Cortex of kidney (tissue), 1 donor: ENCODE measurements around the gene SLC44A3.

Source experiments
- DNase-seq: peaks from one replicate; lab custom pipeline; 2025; lab: John Stamatoyannopoulos, UW

Gene SLC44A3

DNA sequence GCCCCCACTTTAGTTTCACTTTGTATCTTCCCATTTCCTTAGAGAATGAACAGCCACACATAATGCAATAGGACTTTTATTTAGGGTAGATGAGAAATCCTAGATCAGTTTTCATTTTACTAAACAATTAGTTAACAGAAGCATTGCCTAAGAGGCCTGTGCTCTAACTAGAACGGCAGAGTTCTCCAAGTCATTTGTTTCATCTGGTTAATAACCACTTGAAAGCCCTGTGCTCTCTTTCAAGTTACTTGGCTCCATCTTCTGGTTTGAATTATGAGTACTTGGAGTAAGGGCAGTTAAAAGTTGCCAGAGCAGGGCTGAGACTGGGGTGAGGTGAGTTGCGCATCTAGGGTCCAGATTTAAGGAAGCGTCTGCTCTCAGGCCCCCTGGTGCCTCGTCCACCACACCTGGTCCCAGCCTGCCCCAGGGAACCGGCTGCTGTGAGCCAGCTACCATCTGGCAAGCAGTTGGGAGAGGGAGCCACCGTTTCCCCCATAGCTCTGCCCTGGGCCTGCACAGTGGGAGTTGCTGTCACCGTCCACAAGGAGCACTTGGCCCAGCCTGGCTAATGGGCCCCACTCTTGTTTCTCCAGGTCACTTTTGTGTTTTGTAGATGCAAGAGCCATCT is 18.1 kb upstream of the SLC44A3 start:
- DNase-seq, result no peak

DNA sequence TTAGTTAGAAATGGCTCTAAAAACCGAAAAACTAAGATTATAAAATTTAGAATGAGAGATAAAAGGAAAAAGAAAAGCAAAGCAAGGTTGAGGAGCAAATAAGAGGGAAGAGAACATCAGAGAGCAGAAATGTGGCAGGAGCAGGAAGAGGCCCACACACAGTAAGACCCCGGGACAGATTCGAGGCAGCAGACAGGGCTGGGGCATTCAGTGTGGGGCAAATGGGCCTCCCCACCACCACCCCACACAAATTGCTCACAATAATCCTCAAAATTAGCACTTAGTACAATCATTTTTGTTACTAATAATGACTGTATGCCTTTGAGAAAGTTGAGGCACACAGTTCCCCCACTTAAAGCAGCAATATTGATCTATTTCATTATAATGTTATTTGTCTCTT is 17.1 kb upstream of the SLC44A3 start:
- no peak for DNase-seq

DNA sequence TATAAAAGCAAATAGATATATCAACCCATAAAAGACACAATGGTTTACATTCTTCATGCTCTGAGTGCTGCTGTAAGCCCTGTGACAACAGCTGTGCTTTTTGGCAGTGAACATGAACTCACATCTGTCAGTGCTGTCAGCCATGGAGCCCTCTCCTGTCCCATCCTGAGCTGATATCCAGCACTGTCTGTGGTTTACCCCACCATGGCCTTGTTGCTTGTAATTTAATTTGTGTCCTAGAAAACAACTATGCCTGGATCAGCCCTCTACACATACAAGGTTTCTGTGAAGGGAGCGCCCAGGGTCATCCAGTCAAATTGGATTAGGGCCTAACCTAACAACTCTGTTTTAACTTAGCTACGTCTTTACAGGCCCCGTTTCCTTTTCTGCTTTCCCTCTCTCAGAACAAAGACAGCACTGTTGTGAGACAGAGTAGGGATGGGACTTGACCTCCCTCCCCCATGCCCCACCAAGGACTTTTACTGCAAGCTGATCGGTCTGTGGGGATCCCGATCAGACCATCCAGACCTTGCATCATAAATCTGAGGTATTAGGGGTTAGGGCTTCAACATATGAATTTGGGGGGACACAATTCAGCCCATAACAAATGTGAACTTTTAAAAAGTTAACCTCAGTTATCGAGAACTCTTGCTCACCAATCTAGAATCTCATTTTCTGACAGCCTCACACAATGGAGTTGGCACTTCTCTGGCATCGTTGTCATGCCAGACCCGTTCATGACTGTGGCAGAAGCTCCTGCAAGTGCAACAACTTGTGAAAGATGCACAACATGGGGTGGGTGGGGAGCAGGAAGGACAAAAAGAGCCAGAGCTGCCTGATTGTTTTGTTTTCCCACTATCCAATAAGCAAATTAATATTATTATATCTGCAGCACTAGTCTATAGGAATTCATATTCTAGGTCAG is 16.4 kb upstream of the SLC44A3 start:
- DNase-seq, result no peak

DNA sequence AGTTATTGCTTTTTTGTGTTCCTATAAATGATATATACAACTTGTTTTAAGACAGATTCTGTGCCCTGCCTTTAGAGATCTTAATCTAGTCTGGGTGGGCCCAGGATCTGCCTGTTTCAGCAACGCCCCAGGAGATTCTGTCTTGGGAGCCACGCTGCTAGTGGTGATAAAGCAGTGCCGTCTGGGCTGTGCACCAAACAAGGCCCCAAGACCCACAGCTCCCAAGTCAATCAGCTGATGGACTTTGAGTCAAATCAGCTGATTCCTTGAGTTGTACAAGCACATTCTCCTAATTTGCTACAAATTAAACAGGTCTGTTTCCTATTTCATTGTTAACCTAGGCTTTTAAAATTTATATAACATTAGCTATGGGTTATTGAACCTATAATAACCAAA is 15.7 kb upstream of the SLC44A3 start:
- no peak for DNase-seq

DNA sequence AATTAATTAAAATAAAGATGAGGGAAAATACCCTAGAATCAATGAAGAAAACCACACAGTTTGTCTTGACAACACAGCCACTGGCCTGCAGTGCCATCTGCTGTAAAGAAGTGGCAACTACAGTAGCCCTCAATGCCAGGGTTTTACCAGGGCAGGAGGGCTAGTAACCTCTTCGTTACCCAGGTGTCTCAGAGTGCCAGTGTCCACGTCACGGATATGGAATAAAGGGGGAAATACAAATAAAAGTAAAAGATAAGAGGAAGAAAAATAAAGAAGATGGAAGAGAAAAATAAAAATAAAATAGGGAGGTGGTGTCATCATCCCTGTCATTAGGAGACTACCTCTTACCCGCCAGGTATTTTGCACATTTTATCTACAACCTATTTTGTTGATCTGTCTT is 14.2 kb upstream of the SLC44A3 start:
- DNase-seq, result no peak

DNA sequence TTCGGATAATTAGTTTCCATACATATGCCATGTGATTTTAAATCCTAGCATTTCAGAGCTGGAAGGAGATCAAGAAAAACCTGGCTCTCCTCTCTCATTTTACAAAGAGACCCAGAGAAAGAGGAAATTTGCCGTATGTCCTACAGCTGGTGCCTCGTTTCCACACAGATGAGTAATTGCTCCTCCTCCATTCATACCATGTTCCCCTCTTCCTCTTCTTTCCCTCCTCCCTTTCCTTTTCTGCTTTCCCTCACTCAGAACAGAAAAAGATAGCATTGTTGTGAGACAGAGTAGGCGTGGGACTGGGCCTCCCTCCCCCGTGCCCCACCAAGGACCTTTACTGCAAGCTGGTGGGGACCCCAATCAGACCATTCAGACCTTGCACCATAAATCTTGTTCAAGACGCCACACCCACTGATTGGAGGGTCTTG is 13.7 kb upstream of the SLC44A3 start:
- DNase-seq, result no peak

DNA sequence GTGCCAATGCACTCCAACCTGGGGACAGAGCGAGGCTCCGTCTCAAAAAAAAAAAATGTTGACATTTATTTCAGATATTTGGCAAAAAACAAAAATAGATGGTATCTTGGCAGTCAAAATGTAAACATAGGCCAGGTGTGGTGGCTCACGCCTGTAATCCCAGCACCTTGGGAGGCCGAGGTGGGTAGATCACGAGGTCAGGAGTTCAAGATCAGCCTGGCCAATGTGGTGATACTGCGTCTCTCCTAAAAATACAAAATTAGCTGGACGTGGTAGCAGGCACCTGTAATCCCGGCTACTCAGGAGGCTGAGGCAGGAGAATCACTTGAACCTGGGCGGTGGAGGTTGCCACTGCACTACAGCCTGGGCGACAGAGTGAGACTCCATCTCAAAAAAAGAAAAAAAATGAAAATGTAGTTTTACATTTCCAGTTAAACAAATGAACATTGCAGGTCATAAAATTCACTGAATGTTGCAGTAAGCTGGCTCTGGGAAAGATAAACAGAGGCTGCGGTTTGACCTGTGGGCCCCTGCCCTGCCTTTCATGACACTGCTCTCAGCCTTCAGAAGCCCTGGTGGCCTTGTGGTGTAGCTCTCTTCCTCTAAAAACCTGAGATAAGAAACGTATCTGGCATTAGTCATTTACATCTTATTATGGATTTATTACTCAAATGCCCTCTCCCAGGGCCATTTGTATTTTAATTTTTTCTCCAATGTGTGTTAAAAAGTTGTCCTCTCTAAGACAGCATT is 12.2 kb upstream of the SLC44A3 start:
- DNase-seq, result no peak

DNA sequence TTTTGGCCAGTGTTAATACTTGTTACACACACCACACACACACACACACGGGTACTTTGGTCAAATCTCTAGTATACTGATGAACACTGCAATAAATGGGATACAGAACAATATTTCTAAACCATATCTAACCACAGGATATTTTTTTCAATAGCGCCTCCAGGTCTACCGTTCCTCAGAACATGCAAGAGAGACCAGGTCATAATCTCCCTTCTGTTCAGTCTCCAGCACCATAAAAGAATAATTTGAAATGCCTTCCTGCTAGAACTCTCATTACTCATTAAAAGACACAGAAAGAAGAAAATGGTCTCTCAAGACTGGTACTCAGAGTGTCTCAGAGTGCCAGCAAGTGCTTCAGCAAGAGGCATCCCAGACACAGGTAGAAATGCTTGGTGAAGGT is 11.5 kb upstream of the SLC44A3 start:
- no peak for DNase-seq

DNA sequence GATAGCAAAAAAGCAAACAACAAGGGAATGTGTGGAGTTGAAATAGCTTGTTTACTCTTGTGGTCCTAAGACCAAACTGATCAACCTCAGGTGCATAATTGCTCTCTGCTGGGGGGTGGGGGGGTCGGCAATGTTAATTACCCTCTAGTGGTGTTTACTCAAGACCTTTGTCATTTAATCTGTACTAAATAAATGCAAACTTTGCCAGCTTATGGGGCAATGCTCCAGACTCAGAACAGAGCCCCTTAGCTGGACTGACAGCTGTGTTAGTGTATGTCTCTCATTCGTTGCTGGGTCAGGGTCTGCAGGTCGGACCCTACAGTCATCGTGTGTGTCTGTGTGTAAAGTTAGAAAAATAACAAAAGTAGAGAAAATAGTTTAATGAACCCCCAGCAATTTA is 7.2 kb upstream of the SLC44A3 start:
- DNase-seq, result no peak

DNA sequence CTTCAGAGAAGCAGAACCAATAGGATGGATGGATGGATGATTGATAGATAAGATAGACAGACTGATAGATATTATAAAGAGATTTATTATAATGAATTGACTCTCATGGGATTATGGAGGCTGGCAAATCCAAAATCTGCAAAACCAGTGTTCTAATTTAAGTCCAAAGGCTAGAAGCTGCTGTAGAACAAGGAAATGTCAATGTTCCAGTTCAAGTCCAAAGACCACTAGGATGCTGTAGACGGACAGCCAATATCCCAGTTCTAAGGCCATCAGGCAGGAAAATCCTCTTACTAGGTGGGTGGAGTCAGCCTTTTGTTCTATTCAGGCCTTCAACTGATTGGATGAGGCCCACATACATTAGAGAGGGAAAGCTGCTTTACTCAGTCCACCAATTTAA is 4.1 kb upstream of the SLC44A3 start:
- no peak for DNase-seq

DNA sequence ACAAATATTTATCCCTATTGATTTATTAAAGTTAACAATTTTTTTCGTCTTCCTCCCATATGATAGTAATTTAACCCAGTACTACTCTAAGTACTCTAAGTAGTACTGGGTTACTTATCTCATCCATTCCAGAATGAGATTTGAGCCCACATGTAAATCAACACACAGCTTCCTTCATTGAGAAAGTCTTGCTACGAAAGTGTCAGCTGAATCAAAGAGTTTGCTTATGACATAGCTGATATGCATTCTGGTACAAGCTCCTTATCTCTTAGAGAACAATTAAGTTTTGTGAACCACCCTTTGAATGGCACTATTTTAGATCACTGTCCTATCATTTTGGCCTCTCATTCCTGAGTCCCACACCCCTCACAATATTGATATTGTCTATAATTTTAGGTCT is 2.4 kb upstream of the SLC44A3 start:
- DNase-seq, result no peak

DNA sequence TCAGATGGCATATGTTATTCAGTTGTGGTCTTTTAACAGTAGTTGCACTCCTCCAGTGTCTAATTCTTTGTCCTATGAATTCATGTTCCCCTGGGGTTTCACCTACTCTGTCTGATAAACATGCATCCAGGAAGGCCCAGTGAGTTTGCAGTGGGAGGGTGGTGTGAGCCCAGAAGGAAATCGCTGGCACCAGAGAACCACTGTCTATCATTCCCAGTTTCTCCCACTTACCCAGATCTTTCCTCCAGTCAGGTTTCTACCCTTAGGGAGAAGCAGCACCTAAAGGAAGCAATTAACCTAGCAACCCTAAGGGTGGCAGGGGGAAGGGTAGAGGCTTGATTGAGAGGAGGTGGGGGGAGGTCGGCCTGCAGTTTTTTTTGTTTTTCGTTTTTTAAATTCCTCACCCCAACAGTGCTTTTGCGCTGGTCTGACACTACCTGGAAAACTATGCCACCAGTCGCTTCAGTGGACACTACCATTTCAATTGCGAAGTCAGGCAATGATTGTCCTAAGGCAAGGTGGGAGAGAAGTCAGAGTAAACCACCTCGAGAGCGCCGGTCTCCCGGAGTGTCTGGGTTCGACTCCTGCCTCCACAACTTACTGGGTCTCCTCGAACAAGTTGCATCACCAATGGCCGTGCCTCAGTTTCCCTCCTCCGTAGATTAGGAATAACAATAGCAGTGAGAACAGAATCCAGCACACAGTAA is 766 bp upstream of the SLC44A3 start:
- DNase-seq, result no peak

DNA sequence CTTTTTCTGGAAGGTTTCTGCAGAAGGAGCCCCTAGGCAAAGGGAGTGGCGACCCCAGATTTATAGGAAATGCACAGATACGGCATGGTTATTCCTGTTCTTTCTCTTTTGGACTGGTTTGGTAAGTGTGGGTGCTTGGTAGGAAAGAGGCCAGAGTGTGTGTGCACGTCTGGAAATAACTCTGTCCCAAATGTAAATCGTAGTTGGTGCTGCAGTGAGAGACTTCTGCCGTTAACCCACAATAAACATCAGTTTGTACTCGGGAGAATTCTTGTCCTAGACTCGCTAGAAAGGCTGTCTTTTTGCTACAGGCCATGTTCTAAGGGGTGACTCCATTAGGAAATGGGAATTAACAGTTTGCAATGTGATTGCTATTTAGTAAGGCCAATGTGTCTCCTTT is 779 bp downstream of the SLC44A3 start:
- no peak for DNase-seq

DNA sequence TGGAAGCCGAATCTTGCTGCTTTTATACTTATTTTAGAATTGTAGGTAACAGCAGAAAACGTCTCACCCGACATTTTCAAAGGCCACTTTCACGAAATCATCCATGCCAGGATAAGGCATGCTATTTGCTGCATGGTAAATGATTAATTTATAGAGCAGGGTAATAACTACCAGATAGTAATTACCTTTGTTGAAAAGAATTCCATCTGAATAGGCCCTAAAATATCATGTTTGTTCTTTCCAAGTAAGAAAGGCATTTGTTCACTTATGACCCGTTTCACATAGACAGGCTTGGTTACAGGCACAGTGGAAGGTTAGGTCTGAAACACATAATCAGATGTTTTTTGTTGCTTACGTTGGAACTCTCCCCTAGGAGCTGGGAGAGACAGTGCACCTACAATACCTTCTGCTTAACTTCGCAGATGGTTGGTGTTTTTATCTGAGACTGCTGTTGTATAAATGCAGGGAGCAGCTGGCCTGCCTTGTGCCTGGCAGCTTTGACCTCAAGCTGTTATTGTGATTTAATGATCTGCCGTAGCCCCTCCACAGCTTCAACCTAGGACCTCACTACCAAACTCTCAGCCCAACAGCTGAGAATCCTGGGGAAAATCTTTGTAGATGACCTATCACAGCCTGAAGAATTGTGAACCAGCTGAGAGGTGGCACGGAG is 1.6 kb downstream of the SLC44A3 start:
- no peak for DNase-seq

DNA sequence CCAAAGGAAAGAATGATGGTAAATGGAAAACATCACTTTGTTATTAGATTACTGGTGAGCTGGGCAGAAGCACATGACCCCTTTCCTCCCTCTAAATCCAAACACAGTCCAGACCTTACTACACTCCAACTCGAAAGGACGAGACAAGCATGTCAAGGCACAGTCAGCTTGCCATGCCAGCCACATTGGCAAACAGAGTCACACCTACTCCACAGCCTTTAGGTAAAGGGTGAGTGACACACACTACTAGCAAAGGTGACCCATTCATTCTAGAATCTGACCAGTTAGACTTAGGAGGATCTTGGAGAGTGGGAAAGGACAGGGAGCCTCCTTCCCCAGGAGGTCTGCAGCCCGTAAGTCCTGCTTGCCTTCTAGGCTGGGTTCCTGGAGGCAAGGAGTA is 3.0 kb downstream of the SLC44A3 start:
- DNase-seq, result no peak

DNA sequence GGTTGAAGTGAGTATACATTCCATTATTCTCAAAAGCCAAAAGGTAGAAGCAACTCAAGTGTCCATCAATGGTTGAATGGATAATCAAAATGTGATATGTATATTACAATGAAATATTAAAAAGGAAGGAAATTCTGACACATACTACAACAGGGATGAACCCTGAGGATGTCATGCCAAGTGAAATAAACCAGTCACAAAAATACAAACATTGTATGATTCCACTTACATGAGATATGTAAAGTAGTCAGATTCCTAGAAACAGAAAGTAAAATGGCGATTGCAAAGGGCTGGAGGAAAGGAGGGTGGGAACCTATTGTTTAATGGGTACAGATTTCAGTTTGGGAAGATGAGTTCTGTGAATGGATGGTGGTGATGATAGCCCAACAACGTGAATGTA is 5.8 kb downstream of the SLC44A3 start:
- no peak for DNase-seq

DNA sequence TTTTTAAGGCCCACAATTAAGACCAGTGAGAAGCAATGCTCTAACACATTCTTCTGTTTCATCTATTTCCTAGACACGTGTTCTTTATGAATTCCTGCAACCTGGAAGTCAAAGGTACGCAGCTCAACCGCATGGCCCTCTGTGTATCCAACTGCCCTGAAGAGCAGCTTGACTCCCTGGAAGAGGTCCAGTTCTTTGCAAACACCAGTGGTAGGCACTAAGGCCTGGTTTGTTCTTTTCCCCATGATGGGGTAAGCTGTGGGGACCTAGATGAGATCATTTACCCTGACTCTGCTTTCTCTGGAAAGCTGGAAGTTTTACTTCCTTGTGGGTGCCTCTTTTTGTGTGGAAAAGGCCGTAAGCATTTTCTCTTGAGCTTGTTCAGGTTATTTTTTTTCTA is 7.3 kb downstream of the SLC44A3 start:
- DNase-seq, result no peak

DNA sequence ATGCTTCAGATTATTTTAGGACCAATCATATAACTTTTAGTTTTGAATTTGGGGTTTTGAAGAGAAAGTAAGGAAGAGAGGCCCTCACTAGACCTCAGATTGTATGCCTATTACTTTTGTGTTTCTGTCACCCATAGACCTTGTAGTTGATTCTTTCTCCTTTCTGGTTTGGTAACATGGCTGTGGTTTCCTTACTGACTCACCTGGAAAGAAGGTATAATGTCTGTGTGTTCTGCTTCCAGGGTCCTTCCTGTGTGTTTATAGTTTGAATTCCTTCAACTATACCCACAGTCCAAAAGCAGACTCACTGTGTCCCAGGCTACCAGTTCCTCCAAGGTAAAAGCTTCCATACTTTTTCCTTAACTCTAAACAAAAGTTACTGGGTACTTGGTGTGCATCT is 8.1 kb downstream of the SLC44A3 start:
- DNase-seq, result no peak

DNA sequence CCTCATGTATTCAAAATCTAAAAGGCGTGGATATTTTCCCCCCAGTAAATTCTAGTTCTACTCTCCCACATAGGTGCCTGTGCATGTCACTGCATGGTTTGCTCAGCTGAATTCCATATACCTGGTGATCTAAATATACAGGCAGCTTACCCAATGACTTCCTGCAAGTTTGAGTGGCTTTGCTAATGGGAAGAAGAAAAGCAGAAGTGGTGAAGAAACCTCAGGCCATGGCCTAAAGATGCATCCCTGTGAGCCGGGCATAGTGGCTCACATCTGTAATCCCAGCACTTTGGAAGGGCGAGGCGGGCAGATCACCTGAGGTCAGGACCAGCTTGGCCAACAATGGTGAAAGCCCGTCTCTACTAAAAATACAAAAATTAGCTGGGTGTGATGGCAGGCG is 11.5 kb downstream of the SLC44A3 start:
- DNase-seq, result no peak

DNA sequence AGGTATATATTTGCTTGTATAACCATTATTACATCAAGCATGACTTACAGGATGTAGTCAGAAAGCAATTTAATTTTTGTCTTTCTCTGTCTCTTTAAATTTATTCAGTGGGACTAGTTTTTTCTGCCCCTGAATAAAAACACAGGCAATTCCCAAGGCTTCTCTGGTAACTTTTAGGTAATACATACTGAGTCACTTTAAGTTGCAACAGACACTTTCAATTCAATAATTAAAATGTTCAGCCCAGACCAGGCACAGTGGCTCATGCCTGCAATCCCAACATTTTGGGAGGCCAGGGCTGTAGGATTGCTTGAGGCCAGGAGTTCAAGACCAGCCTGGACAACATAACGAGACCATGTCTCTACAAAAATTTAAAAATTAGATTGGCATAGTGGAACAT is 12.3 kb downstream of the SLC44A3 start:
- no peak for DNase-seq

DNA sequence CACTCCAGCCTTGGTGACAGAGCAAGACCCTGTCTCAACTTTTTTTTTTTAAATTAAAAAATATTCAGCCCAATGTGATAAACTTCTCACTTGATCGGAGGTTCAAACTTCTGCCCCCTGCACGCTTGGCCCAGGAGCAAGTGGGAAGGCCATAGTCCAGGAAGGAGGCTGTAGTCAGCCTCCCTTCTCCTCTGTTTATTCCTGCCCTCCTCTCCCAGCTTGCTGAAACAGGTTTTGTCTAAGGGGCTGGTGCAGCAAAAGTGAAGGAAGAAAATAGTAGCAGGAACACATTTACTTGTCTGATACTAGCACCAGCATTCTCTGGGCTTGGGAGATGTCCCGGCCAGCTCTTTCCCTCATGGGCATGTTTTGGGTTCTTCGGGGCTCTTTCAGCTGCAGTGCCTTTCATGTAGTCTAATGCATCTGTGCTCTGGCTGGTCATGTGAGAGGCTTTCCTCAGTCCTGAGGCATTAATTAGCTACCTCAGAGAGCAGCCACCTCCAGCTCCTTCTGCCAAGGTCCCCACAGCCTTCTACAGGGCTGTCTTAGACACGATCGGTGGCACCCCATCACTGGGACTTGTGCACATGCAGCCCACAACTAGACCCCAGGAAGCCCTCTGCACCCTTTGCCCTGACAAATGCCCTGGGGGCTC is 12.9 kb downstream of the SLC44A3 start:
- no peak for DNase-seq
